ENCODE data around the gene KLHDC7B.

Gene KLHDC7B

GRCh38 chr22:50576806-50577696 is 31.4 kb downstream of the KLHDC7B start:
- Histone ChIP-seq H2AFZ (ENCODE audit: low read length) (no peak overlapping the region), H3K36me3 (ENCODE audit: insufficient read depth, low read length) (no peaks in the 10 kb centered on the region), H3K4me3 (ENCODE audit: low read length, poor library complexity, severe bottlenecking) (no peak overlapping the region), H3K9me3 (ENCODE audit: insufficient read depth, low read depth, low read length) (no peaks in the 10 kb centered on the region), H3K9ac (ENCODE audit: low read depth, low read length, poor library complexity, severe bottlenecking) (no peak overlapping the region), H4K20me1 (ENCODE audit: insufficient read depth, low read length, poor library complexity, severe bottlenecking) (no peaks in the 10 kb centered on the region), H3F3A (ENCODE audit: low read depth) (no peaks in the 10 kb centered on the region), H3K79me2 (ENCODE audit: insufficient read depth, low read length) (peaks cover 15% of the 10 kb centered on the region), H3K9me2 (replicated peaks; ENCODE audit: low read depth, low read length) (no peaks in the 10 kb centered on the region), H3K4me2 (ENCODE audit: low read depth, low read length, poor library complexity, severe bottlenecking) (no peak overlapping the region), H3K4me1 (ENCODE audit: insufficient read depth, low read length, poor library complexity, severe bottlenecking) (peaks cover 12% of the 10 kb centered on the region), H3K27me3 (ENCODE audit: insufficient read depth, low read length, poor library complexity, severe bottlenecking) (no peaks in the 10 kb centered on the region)
- TF ChIP-seq CTCF (conservative IDR thresholded peaks at IDR 0.05; ENCODE audit: low read length) = no peak
- no peak for TF ChIP-seq EZH2phosphoT487 (IDR thresholded peaks at IDR 0.05; ENCODE audit: borderline replicate concordance)

DNA sequence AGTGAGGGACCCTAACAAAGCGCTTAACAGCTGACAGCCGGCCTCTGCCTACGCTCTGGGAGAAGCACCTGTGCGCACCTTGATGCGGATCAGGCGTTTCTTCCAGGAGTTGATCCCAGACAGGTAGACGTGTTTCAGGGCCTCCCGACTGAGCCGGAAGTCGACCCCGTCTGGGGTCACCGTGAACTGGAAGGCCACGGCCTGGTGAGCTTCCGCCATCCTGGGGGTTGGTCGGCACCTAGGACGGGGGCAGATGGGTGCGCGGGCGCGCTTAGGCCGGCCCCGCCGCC is 31.9 kb downstream of the KLHDC7B start:
- Histone ChIP-seq H3K9me3 (ENCODE audit: insufficient read depth, low read depth, low read length) (no peaks in the 10 kb centered on the region), H3K27me3 (ENCODE audit: insufficient read depth, low read length, poor library complexity, severe bottlenecking) (no peaks in the 10 kb centered on the region)

DNA sequence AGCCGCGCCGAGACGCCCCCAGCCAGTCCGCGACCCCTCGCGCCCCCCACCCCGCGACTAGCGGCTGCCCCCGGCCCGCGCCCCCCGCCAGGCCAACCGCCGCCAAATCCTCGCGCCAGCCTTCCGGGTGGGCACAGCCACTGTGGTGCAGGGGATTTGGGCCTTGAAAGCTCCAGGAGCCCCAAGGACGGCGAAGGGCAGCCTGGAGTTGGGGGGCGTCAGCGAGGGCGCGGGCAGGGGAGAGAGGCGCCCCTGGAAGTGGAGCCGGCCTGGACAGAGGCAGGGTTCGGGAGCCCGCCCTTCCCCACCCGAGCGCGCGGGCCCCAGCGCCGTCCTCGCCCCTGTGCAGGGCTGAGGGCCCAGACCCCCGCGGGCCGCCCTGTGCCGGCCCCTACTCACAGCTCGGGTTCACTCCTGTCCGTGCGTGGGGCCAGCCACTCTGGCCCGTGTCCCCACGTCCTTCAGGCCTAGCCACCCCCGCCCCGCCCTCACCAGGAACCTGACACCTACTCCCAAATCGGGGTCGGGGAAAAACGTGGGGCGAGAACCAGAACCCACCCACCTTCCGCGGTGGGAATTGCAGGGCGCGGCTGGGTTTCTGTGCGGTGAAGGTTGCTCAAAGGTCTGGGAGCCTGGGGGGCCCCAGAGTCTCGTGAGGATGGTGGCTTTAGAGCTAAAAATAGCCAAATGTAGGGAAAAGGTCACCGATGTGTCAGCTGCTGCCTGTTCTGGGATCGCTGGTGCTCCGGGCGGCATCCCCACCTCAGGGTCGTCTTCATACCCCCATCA is 32.5 kb downstream of the KLHDC7B start, which contains the start of gene CPT1B:
TSS of gene CPT1B (minus strand) at position 441 of the 789 bp plus-strand sequence. CDS start 512 bp downstream, outside the sequence.
- Histone ChIP-seq H3K9ac (ENCODE audit: low read depth, low read length, poor library complexity, severe bottlenecking) (no peak within 1 kb of the TSS), H3K36me3 (ENCODE audit: insufficient read depth, low read length) (no peaks in the 10 kb centered on the region)

More for the DNA sequence above, 31.9 kb downstream of the KLHDC7B start:
- Histone ChIP-seq H2AFZ (ENCODE audit: low read length) (no peak overlapping the region), H3K9ac (ENCODE audit: low read depth, low read length, poor library complexity, severe bottlenecking) (no peak overlapping the region), H3K4me2 (ENCODE audit: low read depth, low read length, poor library complexity, severe bottlenecking) (no peak overlapping the region), H3K36me3 (ENCODE audit: insufficient read depth, low read length) (no peaks in the 10 kb centered on the region), H3K79me2 (ENCODE audit: insufficient read depth, low read length) (peaks cover 16% of the 10 kb centered on the region), H3K4me3 (ENCODE audit: low read length, poor library complexity, severe bottlenecking) (no peak overlapping the region), H3F3A (ENCODE audit: low read depth) (no peaks in the 10 kb centered on the region), H3K4me1 (ENCODE audit: insufficient read depth, low read length, poor library complexity, severe bottlenecking) (peaks cover 12% of the 10 kb centered on the region), H4K20me1 (ENCODE audit: insufficient read depth, low read length, poor library complexity, severe bottlenecking) (no peaks in the 10 kb centered on the region), H3K9me2 (replicated peaks; ENCODE audit: low read depth, low read length) (no peaks in the 10 kb centered on the region)
- TF ChIP-seq CTCF (conservative IDR thresholded peaks at IDR 0.05; ENCODE audit: low read length) (no peak), EZH2phosphoT487 (IDR thresholded peaks at IDR 0.05; ENCODE audit: borderline replicate concordance) (no peak)

More for the DNA sequence above, 32.5 kb downstream of the KLHDC7B start, which contains the start of gene CPT1B:
- H3K27me3 ChIP-seq (ENCODE audit: insufficient read depth, low read length, poor library complexity, severe bottlenecking) = no peaks in the 10 kb centered on the region
- H2AFZ ChIP-seq (ENCODE audit: low read length) = no peak within 1 kb of the TSS
- TF ChIP-seq EZH2phosphoT487 (IDR thresholded peaks at IDR 0.05; ENCODE audit: borderline replicate concordance) = no peak
- TF ChIP-seq CTCF (conservative IDR thresholded peaks at IDR 0.05; ENCODE audit: low read length) = no peak
- H3K9me2 ChIP-seq (replicated peaks; ENCODE audit: low read depth, low read length) = no peaks in the 10 kb centered on the region
- H3K4me1 ChIP-seq (ENCODE audit: insufficient read depth, low read length, poor library complexity, severe bottlenecking) = peaks cover 12% of the 10 kb centered on the region
- no peak within 1 kb of the TSS for H3K4me2 ChIP-seq (ENCODE audit: low read depth, low read length, poor library complexity, severe bottlenecking)
- H4K20me1 ChIP-seq (ENCODE audit: insufficient read depth, low read length, poor library complexity, severe bottlenecking) = peaks cover 2% of the 10 kb centered on the region
- H3K79me2 ChIP-seq (ENCODE audit: insufficient read depth, low read length) = peaks cover 17% of the 10 kb centered on the region
- no peaks in the 10 kb centered on the region for H3F3A ChIP-seq (ENCODE audit: low read depth)
- no peaks in the 10 kb centered on the region for H3K9me3 ChIP-seq (ENCODE audit: insufficient read depth, low read depth, low read length)
- no peak within 1 kb of the TSS for H3K4me3 ChIP-seq (ENCODE audit: low read length, poor library complexity, severe bottlenecking)

All from Loucy (cell line).